Endothelial cell of umbilical vein (primary cell): ENCODE results near the gene RPL7L1.

Experiments used
- CTCF ChIP-seq, 2 donors: IDR thresholded peaks; 1 replicate in 1 of 2; 2 replicates in 1 of 2; pipeline ENCODE4 v1.5.1; 2011; ENCODE audit warnings: low read length in 2 of 2, mild to moderate bottlenecking in 2 of 2, moderate library complexity in 2 of 2, control low read depth in 1 of 2, inconsistent platforms in 1 of 2, low read depth in 1 of 2; ENCODE audit not compliant: insufficient read depth in 1 of 2; ENCODE audit errors: extremely low read depth in 1 of 2
- JUN ChIP-seq: IDR thresholded peaks from 2 replicates; pipeline ENCODE4 v1.6.1; 2011; ENCODE audit warnings: borderline replicate concordance, low read depth; ENCODE audit not compliant: insufficient read length, insufficient read depth
- POLR2A ChIP-seq: IDR thresholded peaks from 2 replicates; pipeline ENCODE4 v1.6.1; 2012; ENCODE audit warnings: low read depth, mild to moderate bottlenecking, control low read depth, low read length
- POLR2AphosphoS5 ChIP-seq: IDR thresholded peaks from 2 replicates; pipeline ENCODE4 v1.6.1; 2012; ENCODE audit warnings: low read depth, mild to moderate bottlenecking, control low read depth, low read length, moderate library complexity; ENCODE audit not compliant: insufficient read depth

DNA sequence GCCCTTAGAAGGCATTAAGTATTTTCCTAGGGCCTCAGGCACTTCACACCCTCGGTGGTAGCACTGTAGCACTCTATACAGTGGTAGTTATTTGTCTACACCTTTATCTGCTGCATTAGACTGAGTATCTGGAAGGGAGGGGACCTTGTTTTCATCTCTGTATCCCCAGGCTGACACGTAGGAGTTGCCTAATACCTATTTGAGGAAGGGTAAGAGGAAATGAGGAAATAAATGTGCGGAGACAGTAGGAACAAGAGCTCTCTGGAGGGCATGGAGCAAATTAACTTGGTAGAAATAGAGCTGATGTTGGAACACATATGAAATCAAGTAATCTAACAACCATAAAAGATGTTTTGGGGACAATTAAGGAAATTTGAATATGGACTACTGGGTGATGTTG, 53.8 kb downstream of the RPL7L1 start:
- TF ChIP-seq CTCF (IDR thresholded peaks at IDR 0.05; ENCODE audit: extremely low read depth in 1 of 2, insufficient read depth in 1 of 2, low read depth in 1 of 2, low read length in 2 of 2) = no peak
- TF ChIP-seq POLR2AphosphoS5 = no peak
- no peak for TF ChIP-seq POLR2A
- TF ChIP-seq JUN = no peak
